Measurements from ENCODE around the gene PLOD1.
"Not testable (repeated sequence)": the region's sequence is repeated elsewhere in the genome, so short reads cannot be mapped to it uniquely, and the experiment has no call there.

Gene PLOD1

DNA sequence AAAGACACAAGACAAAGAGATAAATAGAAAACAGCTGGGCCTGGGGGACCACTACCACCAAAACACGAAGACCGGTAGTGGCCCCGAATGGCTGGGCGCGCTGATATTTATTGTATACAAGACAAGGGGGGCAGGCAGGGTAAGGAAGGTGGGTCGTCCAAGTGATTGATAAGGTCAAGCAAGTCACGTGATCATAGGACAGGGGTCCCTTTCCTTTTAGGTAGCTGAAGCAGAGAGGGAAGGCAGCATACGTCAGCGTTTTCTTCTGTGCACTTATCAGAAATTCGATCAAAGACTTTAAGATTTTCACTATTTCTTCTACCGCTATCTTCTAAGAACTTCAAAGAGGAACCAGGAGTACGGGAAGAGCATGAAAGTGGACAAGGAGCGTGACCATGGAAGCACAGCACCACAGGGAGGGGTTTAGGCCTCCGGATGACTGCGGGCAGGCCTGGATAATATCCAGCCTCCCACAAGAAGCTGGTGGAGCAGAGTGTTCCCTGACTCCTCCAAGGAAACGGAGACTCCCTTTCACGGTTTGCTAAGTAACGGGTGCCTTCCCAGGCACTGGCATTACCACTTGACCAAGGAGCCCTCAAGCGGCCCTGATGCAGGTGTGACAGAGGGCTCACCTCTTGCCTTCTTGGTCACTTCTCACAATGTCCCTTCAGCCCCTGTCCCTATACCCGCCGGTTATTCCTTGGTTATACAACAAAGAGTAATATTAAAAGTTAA, 21.9 kb upstream of the PLOD1 start:
- peak in 1 of 14 donors; percentile 9 for DNase-seq

DNA sequence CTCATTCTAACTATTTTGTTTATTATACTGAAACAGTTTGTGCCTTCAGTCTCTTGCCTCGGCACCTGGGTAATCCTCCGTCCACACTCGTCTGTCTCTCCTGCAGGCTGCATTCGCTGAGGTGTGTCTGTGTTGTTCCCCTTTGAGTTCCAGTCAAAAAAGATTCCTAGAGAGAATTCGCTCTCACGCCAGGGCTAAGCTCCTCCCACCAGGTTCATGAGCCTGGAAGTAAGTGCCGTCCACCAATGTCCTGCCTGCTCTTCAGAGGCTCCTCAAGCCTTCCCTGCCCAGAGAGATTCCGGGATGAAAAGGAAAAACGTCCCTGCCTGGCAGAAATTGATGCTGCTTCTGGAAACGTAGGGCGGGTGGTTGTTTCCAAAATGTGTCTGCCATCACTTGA, 21.2 kb upstream of the PLOD1 start:
- DNase-seq: no peak

DNA sequence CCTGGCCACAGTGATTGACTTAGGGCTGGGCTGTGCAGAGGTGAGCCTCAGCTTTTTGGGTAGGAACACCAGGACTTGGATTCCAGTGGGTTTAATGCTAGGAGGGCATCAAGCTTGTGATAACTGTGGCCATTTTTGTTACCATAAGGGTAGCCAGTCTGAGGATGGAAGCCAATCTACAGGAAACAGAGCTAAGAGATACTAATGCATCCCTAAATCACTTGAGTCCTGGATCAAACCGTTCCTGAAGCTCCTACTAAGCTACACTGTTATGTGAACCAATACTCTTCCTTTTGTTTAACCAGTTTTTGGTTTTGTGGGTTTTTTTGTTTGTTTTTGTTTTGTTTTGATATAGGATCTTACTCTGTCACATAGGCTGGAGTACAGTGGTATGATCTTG, 20.5 kb upstream of the PLOD1 start:
- no peak for DNase-seq

DNA sequence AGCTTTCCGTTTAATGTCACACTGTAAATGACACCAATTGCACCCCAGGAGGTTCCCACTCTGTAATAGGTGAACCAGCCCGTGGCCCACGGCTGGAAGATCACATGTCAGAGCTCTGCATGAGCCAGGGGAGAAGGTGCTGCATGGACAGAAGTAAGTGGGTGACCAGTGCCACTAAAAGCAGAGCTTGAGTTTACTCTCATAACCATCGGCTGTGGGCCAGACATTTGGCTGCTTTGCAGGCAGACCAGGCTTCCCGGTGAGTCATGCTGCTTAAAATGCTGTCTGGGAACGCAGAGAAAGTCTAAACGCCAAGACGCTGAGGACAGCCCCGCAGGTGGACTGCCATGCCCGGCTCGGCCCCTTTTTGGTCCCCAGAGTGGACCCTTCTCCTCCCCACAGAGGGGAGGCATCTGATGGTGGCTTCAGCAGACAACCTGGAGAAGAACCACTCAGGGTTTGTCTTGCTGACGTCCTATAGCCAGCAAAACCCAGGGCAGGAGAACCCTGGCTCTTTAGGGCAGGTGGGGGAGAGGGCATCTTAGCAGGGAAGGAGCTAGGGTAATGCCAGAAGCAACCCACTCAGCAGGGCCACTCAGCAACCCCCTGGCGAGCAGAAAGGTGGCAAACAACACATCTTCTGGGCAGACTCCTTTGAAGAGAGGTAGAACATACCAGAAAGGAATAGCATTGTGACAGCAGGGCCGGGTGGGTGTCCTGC, 15.6 kb upstream of the PLOD1 start:
- peak in 8 of 14 donors; percentile 11 to 61 (median 26) for DNase-seq

DNA sequence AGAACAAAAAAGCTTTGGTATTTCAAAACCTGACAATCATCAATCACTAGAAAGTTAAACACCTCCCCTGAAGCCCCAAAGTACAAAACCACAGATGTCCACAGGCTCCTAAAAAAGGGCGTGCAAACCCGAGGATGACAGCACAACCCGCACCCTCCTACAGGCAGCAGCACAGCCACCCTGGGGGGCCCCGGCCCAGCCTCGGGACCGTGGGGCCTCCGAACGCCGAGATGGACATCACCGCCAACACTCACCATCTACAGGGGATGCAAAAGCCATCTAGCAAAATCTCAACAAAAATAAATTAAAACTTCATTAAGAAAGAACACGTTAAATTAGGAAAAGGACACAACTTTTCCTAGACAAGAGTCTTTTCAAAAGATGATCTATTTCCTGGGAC, 14.9 kb upstream of the PLOD1 start:
- DNase-seq: no peak

DNA sequence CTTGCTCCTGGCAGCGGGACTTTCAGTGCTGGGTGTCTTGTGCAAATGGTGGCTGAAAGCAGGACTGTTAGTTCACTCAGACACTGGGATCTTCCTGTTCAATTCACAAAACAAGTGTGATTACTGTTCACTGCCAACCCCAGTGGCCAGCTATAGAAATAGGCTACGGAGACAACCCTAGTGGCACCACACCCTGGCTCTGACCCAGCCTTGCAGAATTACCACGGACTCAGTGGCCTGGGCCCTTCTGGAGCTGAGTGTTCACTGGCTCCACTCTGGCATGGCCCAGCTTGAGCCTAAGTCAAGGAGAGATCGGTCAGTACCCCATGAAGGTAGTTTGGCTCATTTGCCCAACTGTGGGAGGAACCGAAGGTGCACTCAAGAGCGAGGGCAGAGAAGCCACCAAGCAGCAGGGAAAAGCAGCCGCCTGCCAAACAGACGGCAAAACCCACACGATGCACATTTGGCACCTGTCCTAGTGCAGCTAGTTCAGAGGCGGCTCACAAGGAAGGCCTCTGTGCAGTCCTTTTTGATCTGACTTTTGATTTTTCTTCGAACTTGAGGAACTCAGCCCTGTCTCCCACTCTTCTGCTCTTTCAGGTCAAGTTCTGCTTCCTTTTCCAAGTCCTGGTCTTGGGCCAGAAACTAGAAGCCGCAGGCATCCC, 14.1 kb upstream of the PLOD1 start:
- DNase-seq: peak in 11 of 14 donors; percentile 21 to 74 (median 50)

DNA sequence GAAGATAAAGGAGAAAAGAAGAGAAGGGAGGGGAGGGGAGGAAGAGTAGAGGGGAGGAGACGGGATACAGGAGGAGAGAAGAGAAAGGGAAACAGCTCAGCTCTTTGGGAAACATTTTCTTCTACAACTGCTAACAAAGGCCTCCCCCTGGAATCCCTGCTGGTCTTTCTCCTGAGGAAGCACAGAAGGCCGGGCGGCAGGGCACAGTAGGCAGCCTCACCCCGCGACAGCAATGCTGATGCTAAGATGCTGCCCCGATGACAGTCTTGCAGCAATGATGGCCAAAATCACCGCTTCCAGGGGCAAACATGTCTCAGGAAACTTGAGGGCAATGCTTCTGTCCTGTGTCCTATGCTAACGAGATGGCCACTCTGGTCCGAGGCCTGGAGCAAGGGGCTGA, 13.5 kb upstream of the PLOD1 start:
- no peak for DNase-seq

DNA sequence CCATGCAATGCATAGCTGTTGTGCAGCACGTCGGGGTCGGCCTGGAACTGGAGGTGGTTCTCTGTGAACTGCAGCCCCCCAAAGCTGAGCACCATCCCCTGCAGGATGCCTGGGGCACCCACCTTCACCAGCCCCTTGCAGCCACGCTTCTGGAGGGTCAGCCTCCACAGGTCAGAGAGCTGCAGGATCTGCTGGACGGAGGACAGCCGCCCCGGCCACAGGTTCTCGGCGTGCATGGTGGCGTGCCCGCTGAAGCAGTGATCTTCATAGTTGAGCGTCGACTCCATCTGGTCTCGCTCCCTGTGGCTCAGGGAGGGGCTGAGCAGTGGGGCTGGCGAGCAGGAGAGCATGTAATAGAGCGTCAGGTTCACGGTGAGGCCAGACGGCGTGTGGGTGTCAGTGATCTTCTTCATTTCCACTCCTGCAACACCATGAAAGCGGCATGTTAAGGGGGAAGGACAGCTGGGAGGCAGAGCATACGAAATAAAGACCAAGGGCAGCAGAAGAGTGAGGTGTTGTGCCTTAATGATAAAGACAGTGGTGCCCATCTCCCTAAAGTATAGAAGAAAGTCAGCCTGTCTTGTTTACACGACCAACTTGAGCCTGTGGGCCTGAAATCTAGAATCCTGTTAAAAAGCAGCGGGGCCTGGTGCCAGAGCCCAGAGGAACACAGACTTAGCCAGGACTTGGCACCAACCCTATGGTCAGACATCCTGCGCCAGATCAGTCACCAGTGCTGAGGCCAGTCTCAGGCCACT, 11.3 kb upstream of the PLOD1 start:
- peak in 3 of 14 donors; percentile 16 to 45 (median 18) for DNase-seq

DNA sequence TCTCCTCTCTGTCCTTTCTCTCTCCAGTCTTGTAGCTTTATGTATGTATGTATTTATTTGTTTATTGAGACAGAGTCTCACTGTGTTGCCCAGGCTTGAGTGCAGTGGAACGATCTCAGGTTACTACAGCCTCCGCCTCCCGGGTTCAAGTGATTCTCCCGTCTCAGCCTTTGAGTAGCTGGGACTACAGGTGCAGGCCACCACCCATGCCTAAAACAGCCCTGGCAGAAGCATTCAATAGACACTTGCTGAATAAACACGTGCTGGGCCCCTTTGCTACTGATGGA, 10.7 kb upstream of the PLOD1 start:
- no peak for DNase-seq

DNA sequence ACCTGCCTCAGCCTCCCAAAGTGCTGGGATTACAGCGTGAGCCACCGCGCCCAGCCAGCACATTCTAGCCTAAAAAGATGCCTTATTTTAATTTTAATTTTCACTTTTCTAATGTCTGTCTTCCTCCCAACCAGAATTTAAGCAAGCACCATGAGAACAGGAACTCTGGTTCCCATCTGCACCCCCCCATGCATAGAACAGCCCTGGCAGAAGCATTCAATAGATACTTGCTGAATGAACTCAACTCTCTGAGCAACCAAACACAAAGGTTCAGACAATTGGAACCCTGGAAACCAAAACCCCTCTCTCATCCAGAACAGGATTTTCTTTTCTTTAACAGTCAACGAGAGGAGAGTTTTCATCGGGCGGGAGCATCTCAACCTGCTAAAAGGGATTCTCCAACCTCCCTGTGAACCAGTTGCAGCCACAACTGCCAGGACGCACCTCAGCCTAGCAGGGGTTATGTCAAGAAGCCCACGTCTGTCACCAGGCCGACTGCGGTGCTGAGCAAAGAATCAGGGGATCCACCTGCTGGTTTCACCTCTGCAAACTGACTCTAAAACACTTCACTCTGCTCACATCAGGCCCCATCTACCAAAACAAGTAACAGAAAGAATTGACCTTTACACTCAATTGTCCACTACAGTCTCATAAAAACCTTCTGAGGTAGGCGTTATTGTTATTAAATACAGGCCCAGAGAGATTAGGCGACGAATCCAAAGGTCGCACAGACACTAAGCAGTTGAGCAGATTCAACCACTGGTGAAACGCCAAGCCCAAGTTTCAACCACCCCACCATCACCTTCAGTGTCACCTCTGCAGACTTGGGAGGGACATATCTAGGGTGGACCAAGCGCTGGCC, 10.0 kb upstream of the PLOD1 start:
- peak in 1 of 14 donors; percentile 21 for DNase-seq

DNA sequence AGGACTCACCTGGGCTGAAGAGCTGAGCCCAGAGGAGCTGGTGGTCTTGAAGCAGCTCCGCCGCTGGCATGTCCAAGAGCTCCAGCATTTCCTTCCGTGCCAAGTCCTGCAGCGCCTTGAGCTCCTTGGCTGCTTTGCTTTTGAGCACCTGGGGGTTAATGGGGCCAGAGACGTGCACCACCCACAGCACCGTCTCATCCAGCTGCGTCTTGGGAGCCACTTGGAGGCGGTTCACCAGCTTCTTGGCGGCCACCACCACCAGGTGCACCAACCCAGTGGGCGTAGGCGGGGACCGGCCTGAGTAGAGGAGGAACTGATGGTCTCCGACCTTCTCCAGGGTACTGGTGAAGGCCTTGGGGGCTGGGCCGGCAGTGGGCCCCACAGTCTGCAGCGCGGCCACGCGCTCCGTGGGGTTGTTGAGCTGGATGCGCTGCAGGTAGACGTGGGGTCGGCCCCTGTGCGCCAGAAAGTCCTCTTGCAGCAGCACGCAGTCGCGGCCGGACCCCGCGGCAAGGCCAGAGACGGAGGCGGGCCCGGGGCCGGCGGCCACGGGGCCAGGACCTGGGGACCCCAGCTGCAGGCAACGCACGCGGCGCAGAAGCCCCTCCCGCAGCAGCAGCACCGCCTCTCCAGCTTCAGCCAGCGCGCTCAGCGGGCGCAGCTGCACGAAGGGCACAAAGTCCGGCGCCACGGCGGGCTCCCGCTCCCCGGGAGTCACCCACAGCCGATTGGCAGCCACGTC, 9.2 kb upstream of the PLOD1 start:
- DNase-seq: not testable (repeated sequence)

DNA sequence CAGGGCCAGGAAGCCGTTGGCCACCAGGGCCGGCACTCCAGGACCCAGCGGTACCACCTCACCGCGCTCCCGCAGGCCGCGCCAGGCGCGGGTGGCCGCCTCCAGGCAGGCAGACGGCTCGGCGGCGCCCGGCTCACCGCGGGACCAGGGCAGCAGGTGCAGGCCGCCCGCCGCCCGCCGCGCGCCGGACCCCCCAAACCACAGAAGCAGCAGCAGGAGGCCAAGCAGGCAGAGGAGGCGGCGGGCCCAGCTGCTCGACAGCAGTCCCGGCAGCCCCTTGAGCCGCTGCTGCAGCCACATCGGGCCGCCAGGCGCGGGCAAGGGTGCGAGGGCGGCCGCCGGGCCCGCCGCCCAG, 8.6 kb upstream of the PLOD1 start:
- no peak for DNase-seq

DNA sequence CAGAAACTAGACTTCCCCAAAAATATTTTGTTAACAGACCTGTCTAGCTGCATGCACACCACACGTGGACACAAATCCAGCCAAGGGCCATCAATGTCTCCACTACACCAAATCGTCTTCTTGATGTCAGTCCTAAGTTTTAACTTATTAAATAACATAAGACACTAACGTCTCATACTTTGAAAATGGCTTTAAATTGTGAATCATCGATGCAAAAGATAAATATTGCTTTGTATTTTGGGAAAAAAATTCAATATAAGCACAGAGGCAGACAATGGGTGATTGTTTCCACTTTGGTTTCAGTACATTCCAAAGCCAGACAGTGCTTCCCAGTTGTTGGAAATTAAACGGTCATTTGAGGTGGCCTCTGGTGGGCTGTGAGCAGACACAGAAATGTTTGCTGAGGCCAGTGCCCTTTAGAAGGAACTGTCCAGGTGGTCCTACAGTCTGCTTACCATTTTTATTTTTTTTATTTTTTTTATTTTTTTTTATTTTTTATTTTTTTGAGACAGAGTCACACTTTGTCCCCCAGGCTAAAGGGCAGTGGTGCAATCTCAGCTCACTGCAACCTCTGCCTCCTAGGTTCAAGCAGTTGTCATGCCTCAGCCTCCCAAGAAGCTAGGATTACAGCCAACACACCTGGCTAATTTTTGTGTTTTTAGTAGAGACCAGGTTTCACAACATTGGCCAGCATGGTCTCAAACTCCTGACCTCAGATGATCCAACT, 6.5 kb upstream of the PLOD1 start:
- DNase-seq: no peak

DNA sequence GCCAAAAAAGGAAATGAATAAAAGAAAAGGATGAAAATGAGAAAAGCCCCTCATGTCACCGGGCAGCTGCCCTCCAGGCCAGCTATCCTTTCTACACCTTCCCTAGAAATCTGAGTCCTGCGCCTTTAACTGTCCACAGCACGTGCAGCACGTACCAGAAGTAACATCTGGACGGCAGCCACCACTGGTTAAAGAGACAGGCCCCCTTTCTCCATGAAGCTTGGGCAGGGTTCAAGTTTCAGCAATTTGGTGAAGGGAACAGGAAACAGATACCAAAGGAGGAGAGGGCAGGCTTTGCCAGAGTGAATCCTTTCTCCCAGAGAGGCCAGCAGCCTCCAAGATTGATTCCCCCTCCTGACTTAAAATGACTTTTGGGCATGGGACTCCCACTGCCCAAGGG, 4.7 kb upstream of the PLOD1 start:
- peak in 3 of 14 donors; percentile 4 to 17 (median 10) for DNase-seq

DNA sequence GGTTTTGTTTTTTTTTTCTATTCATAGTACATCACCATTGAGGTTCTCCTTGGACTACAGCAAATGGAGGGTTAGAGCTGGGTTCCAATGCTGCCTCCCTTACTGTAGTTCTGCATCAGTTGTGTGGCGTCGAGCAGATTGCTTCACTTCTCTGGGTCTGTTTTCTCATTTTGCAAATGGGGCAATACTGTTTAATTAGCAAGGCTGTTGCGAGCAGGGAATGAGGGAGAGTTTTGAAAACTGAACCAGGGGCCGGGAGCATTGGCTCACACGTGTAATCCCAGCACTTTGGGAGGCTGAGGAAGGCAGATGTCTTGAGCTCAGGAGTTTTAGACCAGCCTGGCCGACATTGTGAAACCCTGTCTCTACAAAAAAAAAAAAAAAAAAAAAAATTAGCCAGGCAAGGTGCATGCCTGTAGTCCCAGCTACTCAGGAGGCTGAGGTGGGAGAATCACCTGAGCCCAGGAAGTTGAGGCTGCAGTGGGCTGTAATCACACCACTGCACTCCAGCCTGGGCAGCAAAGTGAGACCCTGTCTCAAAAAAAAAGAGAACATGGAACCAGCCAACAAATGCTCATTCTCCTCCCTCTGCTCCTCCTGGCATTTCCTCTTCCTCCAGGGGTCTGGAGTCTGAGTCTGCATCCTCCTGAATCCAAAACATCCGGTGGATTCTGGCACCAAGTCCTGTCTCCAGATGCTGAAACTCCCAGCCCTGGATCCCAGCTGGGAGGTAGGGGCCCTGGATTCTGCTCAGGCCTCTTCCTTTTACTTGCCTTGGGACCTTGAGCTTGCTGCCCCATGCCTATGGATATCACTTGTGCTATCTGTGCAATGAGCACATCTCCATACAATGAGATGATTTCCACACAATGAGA, 3.7 kb upstream of the PLOD1 start:
- no peak for DNase-seq

DNA sequence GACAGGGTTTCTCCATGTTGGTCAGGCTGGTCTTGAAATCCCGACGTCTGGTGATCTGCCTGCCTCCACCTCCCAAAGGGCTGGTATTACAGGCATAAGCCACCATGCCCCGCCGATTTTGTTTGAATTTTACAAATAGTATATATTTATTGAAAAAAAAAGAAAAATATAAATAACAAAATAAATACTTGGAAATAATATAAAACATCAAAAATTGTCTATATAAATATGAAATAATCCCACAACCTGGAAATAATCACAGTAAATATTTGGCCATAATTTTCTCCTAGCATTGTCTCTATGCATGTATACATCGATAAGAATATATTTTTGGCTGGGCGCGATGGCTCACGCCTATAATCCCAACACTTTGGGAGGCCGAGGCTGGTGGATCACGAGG, 2.7 kb upstream of the PLOD1 start:
- DNase-seq: no peak

DNA sequence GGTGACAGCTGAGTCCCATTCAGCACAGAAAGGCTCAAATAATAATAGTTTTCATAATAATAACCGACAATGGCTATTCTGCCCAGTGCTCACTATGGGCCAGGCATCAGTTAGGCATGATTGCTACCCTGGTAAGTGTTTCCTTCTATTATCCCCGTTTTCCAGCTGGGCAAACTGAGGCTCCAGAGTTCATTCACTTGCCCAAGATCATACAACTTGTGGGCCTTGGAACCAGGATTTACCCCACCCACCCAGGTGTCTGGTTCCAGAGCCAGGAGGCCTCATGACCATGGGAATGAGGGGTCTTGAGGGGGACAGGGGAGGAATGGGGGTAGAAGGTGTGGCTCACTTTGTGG, 518 bp downstream of the PLOD1 start:
- no peak for DNase-seq

DNA sequence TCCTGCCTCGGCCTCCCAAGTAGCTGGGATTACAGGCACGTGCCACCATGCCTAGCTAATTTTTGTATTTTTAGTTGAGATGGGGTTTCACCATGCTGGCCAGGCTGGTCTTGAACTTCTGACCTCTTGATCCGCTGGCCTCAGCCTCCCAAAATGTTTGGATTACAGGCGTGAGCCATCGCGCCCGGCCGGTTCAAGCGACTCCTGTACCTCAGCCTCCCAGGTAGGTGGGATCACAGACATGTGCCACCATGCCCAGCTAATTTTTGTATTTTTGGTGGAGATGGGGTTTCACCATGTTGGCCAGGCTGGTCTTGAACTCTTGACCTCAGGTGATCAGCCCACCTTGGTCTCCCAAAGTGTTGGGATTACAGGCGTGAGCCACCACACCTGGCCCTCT, 1.2 kb downstream of the PLOD1 start:
- not testable (repeated sequence) for DNase-seq

DNA sequence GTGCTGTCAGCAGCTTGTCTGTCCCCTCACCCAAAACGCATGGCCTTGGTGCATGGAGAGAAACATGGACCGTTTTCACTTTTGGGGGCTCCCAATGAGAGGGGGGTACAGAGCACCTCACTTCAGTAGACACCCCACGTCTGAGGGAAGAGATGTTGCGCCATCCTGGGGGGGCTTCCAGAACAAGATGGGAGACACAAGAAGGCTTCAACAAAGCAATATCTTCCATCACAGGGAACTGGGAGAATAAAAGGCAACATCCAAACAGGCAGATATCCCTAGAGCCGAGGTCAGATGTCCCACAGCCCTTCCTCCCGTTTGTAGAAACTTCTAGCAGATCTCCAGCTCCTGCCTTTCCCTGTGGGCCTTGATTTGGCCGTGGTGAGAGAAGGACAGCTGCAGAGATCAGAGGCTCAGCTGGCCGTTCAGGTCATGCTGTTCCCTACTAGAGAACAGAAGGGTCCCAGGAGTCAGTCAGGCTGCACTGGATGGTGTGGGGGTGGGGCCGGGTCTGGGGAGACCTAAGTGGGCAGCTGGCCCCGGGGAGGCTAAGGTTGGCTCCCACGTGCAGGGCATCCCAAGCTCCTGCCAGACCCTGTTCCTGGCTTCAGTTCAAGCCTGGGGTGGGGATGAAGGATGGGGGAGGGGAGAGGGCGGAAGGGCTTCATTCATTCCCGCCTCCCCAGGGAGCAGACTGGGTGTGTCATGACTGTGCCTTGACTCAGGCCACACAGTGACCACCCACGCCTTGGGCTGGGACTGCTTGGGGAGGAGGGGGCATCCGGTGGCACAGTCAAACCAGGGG, 4.4 kb downstream of the PLOD1 start:
- no peak for DNase-seq
